ENCODE data around the gene PSMA1.
"Not testable (repeated sequence)": the region's sequence is repeated elsewhere in the genome, so short reads cannot be mapped to it uniquely, and the experiment has no call there.

The PSMA1 gene

GRCh38 chr11:14519917-14520746, at the start of gene PSMA1:
PSMA1 (minus strand) TSS chr11:14520386; CDS start chr11:14520299, 87 bp downstream.
- DNase-seq: peak; percentile 93

- peak; percentile 62 for DNase-seq
These were observed 49.3 kb upstream of the PSMA1 start for GRCh38 chr11:14569516-14569915.

- no peak for DNase-seq
These were observed 47.0 kb upstream of the PSMA1 start for GRCh38 chr11:14567064-14567651.

- no peak for DNase-seq
These were observed 46.3 kb upstream of the PSMA1 start for GRCh38 chr11:14566331-14567063.

- DNase-seq: no peak
These were observed 45.7 kb upstream of the PSMA1 start for GRCh38 chr11:14565845-14566244.

- DNase-seq: no peak
These were observed 35.6 kb upstream of the PSMA1 start for GRCh38 chr11:14555818-14556217.

GRCh38 chr11:14554959-14555358, 34.8 kb upstream of the PSMA1 start:
- DNase-seq: peak; percentile 80

- DNase-seq: no peak
These were observed 31.9 kb upstream of the PSMA1 start for GRCh38 chr11:14552089-14552488.

GRCh38 chr11:14551380-14551779, 31.2 kb upstream of the PSMA1 start:
- no peak for DNase-seq

- DNase-seq: no peak
These were observed 29.7 kb upstream of the PSMA1 start for GRCh38 chr11:14549891-14550290.

- DNase-seq: no peak
These were observed 27.3 kb upstream of the PSMA1 start for GRCh38 chr11:14547440-14547839.

- no peak for DNase-seq
These were observed 26.5 kb upstream of the PSMA1 start for GRCh38 chr11:14546672-14547071.

- DNase-seq: peak; percentile 21
These were observed 24.4 kb upstream of the PSMA1 start for GRCh38 chr11:14544611-14545010.

- no peak for DNase-seq
These were observed 23.1 kb upstream of the PSMA1 start for GRCh38 chr11:14543260-14543659.

- DNase-seq: no peak
These were observed 22.1 kb upstream of the PSMA1 start for GRCh38 chr11:14542324-14542723.

GRCh38 chr11:14541192-14541947, 21.2 kb upstream of the PSMA1 start:
- DNase-seq: no peak

- no peak for DNase-seq
These were observed 19.8 kb upstream of the PSMA1 start for GRCh38 chr11:14539982-14540421.

GRCh38 chr11:14538926-14539554, 18.9 kb upstream of the PSMA1 start:
- DNase-seq: no peak

GRCh38 chr11:14538271-14538925, 18.2 kb upstream of the PSMA1 start:
- no peak for DNase-seq

- peak; percentile 71 for DNase-seq
These were observed 17.0 kb upstream of the PSMA1 start for GRCh38 chr11:14537134-14537599.

- not testable (repeated sequence) for DNase-seq
These were observed 15.0 kb upstream of the PSMA1 start for GRCh38 chr11:14535166-14535565.

- DNase-seq: no peak
These were observed 9.8 kb upstream of the PSMA1 start for GRCh38 chr11:14529951-14530350.

All from CD4-positive, alpha-beta T cell treated with Interleukin-17A for 1 hour (primary cell).